KMS-11 (cell line): ENCODE data around the gene NKD1.

Experiments used
- H2AFZ ChIP-seq: fragments of 200-600 bp; sonication (generic); 2 replicates; pipeline ENCODE4 v1.6.1; 2016; ENCODE audit warnings: antibody characterized with exemption, mixed run types, low read depth
- H3K27ac ChIP-seq: fragments of 200-600 bp; sonication (generic); 2 replicates; pipeline ENCODE4 v1.6.1; 2016; ENCODE audit warnings: mild to moderate bottlenecking, mixed run types
- H3K27me3 ChIP-seq: fragments of 200-600 bp; sonication (generic); 2 replicates; pipeline ENCODE4 v1.6.1; 2017; ENCODE audit warnings: mild to moderate bottlenecking, low read depth, mixed run types, moderate library complexity; ENCODE audit not compliant: insufficient read depth
- H3K36me3 ChIP-seq: fragments of 200-600 bp; sonication (generic); 2 replicates; pipeline ENCODE4 v1.6.1; 2017; ENCODE audit warnings: mild to moderate bottlenecking, mixed run types; ENCODE audit not compliant: insufficient read depth
- H3K4me1 ChIP-seq: fragments of 200-600 bp; sonication (generic); 2 replicates; pipeline ENCODE4 v1.6.1; 2016; ENCODE audit warnings: mild to moderate bottlenecking, low read depth, mixed run types; ENCODE audit not compliant: poor library complexity, severe bottlenecking
- H3K4me2 ChIP-seq: fragments of 200-600 bp; sonication (generic); 2 replicates; pipeline ENCODE4 v1.7.0; 2016; ENCODE audit warnings: mild to moderate bottlenecking, mixed run types
- H3K4me3 ChIP-seq: fragments of 200-600 bp; sonication (generic); IDR thresholded peaks from 2 replicates; pipeline ENCODE4 v1.6.1; 2017; ENCODE audit warnings: low read depth, low read length, mixed read lengths; ENCODE audit not compliant: insufficient read depth
- H3K79me2 ChIP-seq: fragments of 200-600 bp; sonication (generic); 2 replicates; pipeline ENCODE4 v1.6.1; 2016; ENCODE audit warnings: low read depth, mixed run types; ENCODE audit not compliant: insufficient read depth
- H3K9ac ChIP-seq: fragments of 200-600 bp; sonication (generic); 2 replicates; pipeline ENCODE4 v1.6.1; 2016; ENCODE audit warnings: mild to moderate bottlenecking, mixed run types
- H4K20me1 ChIP-seq: fragments of 200-600 bp; sonication (generic); 2 replicates; pipeline ENCODE4 v1.6.1; 2016; ENCODE audit warnings: mild to moderate bottlenecking, mixed run types; ENCODE audit not compliant: insufficient read depth
- CTCF ChIP-seq: fragments of 200-600 bp; sonication (generic); conservative IDR thresholded peaks from 2 replicates; pipeline ENCODE4 v1.6.1; 2017; ENCODE audit warnings: low read depth, mild to moderate bottlenecking, antibody characterized with exemption, low read length, moderate library complexity, mixed read lengths

NKD1 gene

GRCh38 chr16:50538411-50539052, 9.7 kb upstream of the NKD1 start:
- no peak overlapping the region for H3K4me2 ChIP-seq
- no peaks in the 10 kb centered on the region for H3K27me3 ChIP-seq
- H3K27ac ChIP-seq = no peak overlapping the region
- H3K36me3 ChIP-seq = no peaks in the 10 kb centered on the region
- H3K4me1 ChIP-seq = no peaks in the 10 kb centered on the region
- no peak overlapping the region for H3K4me3 ChIP-seq
- TF ChIP-seq CTCF = no peak
- no peaks in the 10 kb centered on the region for H3K79me2 ChIP-seq
- H3K9ac ChIP-seq = no peak overlapping the region
- H2AFZ ChIP-seq = no peak overlapping the region
- no peaks in the 10 kb centered on the region for H4K20me1 ChIP-seq

- H2AFZ ChIP-seq = no peak overlapping the region
- H3K27ac ChIP-seq = no peak overlapping the region
- no peak for TF ChIP-seq CTCF
- H3K36me3 ChIP-seq = no peaks in the 10 kb centered on the region
- H3K27me3 ChIP-seq = no peaks in the 10 kb centered on the region
- H3K4me1 ChIP-seq = no peaks in the 10 kb centered on the region
- no peaks in the 10 kb centered on the region for H3K79me2 ChIP-seq
- H3K4me2 ChIP-seq = no peak overlapping the region
- H3K4me3 ChIP-seq = no peak overlapping the region
- no peaks in the 10 kb centered on the region for H4K20me1 ChIP-seq
- no peak overlapping the region for H3K9ac ChIP-seq
Observed at GRCh38 chr16:50539053-50539695, 9.0 kb upstream of the NKD1 start.

DNA sequence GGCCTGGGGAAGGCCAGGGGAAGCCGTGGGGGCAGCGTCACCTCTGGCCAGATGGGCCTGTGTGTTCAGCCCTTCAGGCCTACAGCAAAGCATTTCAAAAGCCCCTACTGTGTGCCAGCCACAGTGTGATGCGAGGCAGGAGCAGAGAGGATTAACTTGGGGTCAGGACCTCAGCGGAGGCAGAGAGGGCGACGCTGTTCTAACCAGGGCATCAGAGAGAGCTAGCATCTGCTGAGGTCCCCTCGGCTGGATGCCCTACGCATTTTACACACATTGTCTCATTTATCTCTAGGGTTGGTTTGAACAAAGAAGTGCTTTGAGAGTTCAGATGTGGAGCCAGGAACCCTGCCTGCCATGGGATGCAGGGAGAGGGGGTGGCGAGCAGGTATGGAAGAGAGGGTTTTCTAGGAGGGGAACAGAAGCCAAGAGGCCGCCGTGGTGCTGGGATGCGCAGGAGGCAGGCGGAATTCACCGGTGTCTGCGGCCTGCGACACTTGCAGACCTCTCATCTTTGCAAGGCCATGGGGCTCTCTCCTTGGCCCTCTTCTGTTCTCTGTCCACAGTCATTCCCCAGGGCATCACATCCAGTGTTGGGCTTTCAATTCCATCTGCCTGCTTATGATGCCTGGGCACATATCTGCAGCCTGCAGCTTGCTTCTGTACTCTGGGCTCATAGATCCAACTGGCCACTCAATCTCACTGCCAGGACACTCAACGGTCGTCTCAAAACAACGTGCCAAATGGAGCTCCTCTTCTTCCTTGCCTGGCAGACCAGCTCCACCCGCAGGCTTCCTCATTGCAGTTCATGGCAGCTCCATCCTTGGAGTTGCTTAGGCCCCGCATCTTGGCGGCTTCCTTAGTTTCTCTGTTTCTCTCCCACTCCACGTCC, 8.1 kb upstream of the NKD1 start:
- no peaks in the 10 kb centered on the region for H4K20me1 ChIP-seq
- H3K4me1 ChIP-seq = no peaks in the 10 kb centered on the region
- TF ChIP-seq CTCF = no peak
- no peak overlapping the region for H2AFZ ChIP-seq
- H3K4me2 ChIP-seq = no peak overlapping the region
- H3K9ac ChIP-seq = no peak overlapping the region
- H3K79me2 ChIP-seq = no peaks in the 10 kb centered on the region
- H3K36me3 ChIP-seq = no peaks in the 10 kb centered on the region
- no peak overlapping the region for H3K27ac ChIP-seq
- no peak overlapping the region for H3K4me3 ChIP-seq
- no peaks in the 10 kb centered on the region for H3K27me3 ChIP-seq

DNA sequence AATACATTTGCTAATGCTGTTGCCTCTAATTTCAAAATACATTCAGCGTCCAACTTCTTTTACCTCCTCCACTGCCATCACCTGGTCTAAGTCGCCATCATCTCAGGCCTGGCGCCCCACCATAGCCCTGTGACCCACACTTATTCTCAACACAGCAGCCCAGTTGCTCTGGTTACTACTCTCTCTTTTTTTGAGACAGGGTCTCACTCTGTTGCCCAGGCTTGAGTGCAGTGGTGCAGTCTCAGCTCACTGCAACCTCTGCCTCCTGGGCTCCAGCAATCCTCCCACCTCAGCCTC, 7.5 kb upstream of the NKD1 start:
- Histone ChIP-seq H3K4me2 (no peak overlapping the region), H3K9ac (no peak overlapping the region), H3K4me3 (no peak overlapping the region), H3K79me2 (no peaks in the 10 kb centered on the region), H3K36me3 (no peaks in the 10 kb centered on the region), H2AFZ (no peak overlapping the region), H3K4me1 (no peaks in the 10 kb centered on the region), H3K27me3 (no peaks in the 10 kb centered on the region), H4K20me1 (no peaks in the 10 kb centered on the region), H3K27ac (no peak overlapping the region)
- TF ChIP-seq CTCF = no peak
